Coronary artery (tissue), 2 donors: ENCODE data around the gene KNSTRN.
A peak's percentile ranks its signal among the peaks of the same experiment; 100 is the strongest.

Experiments
- DNase-seq: peaks from one replicate; pipeline ENCODE4 v3.0.0-alpha.2; 2017; ENCODE audit warnings: low spot score
- H3K27ac ChIP-seq, 2 donors: fragments of 200-600 bp; sonication (generic); one replicate each; pipeline ENCODE4 v1.5.1; 2016 to 2019
- H3K4me3 ChIP-seq: fragments of 200-600 bp; sonication (generic); 2 replicates; pipeline ENCODE4 v1.5.1; 2016; ENCODE audit warnings: mild to moderate bottlenecking, moderate library complexity
- TF ChIP-seq, protein P1 (sequence below): fragments of 200-600 bp; sonication (generic); IDR thresholded peaks from one replicate; pipeline ENCODE4 v1.5.1; 2019; ENCODE audit warnings: antibody characterized with exemption

KNSTRN gene, protein sequence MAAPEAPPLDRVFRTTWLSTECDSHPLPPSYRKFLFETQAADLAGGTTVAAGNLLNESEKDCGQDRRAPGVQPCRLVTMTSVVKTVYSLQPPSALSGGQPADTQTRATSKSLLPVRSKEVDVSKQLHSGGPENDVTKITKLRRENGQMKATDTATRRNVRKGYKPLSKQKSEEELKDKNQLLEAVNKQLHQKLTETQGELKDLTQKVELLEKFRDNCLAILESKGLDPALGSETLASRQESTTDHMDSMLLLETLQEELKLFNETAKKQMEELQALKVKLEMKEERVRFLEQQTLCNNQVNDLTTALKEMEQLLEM

DNA sequence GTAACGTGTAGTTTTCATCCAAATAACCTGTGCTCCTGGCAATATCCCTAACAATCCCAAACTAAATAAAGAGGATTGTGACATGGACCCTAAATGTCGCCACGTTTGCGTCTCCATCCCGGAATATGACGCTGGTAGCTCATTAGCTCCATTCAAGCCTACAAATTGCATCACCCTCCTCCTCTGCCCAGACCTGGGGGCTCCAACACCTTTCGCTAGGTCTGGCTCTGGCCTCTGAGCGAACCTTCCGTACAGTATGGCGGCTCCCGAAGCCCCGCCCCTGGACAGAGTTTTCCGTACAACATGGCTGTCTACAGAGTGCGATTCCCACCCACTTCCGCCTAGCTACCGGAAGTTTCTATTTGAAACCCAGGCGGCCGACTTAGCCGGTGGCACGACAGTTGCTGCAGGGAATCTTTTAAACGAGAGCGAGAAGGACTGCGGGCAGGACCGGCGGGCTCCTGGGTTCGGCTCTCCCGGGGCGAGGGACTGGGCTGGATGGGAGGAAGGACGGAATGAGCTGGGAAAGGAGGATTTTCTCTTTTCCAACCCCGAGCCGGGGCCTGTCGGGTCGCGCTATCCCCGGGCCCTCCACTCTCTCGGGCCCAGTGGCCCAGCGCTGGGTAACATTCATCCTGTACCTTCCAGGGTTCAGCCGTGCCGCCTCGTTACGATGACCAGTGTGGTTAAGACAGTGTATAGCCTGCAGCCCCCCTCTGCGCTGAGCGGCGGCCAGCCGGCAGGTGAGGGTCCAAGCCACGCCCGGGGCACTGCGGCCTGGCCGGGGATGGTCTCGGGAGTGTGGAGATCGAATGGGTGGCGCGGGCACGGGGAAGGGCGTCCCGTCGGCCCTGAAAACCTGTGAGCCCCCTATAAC is at the start of gene KNSTRN:
KNSTRN (plus strand) TSS at position 142 of the 877 bp plus-strand sequence; CDS start at position 257, 115 bp downstream.
- peak; percentile 89 for DNase-seq
- TF ChIP-seq, protein P1, sequence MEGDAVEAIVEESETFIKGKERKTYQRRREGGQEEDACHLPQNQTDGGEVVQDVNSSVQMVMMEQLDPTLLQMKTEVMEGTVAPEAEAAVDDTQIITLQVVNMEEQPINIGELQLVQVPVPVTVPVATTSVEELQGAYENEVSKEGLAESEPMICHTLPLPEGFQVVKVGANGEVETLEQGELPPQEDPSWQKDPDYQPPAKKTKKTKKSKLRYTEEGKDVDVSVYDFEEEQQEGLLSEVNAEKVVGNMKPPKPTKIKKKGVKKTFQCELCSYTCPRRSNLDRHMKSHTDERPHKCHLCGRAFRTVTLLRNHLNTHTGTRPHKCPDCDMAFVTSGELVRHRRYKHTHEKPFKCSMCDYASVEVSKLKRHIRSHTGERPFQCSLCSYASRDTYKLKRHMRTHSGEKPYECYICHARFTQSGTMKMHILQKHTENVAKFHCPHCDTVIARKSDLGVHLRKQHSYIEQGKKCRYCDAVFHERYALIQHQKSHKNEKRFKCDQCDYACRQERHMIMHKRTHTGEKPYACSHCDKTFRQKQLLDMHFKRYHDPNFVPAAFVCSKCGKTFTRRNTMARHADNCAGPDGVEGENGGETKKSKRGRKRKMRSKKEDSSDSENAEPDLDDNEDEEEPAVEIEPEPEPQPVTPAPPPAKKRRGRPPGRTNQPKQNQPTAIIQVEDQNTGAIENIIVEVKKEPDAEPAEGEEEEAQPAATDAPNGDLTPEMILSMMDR = no peak
- Histone ChIP-seq H3K27ac (peak within 1 kb of the TSS in 1 of 2 donors; percentile 29), H3K4me3 (peak within 1 kb of the TSS; percentile 84)

DNA sequence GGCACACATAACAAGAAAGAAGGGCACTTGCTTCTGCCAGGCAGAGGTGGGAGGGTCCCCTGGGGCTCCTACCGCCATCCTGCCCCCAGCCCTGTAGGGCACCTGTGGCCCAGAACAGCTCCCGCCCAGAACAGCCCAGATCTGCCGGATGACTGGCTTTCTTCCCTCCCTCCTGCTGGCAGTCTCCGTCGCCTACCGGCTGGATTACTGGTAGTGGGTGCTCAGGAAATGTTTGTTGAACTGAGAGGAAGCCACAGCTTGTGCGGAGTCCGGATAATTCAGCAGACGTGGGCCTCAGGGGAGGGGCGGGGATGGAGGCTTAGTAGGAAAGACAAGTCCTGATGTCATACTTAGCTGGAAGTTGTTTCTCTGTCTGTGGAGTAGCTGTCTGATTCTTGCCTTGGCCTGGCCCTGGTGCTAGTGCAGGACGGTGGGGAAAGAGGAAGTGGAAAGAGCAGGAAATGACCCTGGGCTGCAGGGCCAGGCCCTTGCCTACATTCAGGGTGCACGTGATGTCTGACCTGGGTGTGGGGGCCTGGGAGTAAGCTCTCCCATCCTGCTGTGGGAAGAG is 48.5 kb upstream of the KNSTRN start:
- Histone ChIP-seq H3K4me3 (peak overlapping the region; percentile 40), H3K27ac (peak overlapping the region; percentile 91 to 98)
- TF ChIP-seq, protein P1 = no peak
- DNase-seq = peak; percentile 87

DNA sequence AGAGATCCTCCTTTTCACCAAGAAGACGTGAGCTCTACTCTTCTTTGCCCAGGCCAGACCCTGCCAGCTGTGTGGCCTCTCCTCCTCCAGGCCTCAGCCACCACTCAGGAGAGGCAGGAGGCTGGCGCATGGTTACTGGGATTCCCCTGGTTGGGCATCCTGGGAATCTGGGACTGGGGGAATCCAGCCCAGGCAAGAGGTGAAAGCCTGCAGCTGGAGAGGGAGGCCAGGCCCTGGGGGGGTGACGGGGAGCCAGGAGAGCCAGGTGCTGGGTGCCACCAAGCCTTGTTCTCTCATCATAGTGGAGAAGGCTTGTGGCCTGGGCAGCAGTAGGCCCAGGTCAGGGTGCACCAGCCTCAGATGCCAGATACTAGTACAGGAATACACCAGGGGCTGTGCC is 48.0 kb upstream of the KNSTRN start:
- no peak for DNase-seq
- TF ChIP-seq, protein P1 = no peak
- H3K4me3 ChIP-seq = no peak overlapping the region
- H3K27ac ChIP-seq = peak overlapping the region; percentile 91 to 98

DNA sequence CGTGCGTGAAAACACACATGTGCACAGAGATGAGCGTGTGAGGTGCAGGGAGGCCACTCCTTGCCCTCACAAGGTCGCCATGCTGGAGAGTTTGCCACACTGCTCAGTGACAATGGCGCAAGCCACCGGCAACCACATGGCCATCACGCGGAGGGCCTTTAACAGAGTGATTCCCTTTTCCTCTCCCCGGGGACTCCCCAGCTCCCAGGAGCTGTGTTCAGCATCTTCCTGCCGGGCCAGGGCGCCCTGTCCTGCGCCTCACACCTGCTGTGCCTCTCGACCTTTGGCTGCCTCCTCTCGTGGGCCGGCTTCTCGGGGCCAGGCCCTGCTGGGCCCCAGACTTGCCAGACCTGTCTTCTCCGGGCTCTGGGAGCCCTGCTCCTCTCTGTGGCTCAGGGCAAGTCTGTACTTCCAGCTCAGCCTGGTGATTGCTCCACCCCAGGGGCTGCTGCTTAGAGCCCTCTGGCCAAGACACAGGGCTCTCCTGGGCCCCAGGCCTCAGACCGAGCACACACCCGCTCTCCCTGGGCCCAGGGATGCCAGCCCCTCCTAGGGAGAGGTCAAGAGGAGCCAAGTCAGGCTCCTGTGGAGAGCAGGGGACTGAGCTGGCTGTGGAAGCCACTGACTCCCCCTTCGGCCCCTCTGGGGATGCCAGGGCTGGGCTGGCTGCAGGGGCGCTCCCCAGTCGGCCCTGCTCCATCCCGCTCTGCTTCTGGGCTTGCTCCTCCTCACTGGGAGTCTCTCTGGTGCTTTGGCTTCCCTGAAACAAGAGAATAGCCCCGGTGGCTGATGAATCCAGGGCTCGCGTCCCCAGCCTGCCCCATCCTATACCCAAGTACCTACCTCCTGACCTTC is 47.4 kb upstream of the KNSTRN start:
- Histone ChIP-seq H3K27ac (peak overlapping the region; percentile 91 to 98), H3K4me3 (no peak overlapping the region)
- TF ChIP-seq, protein P1 = no peak
- no peak for DNase-seq

DNA sequence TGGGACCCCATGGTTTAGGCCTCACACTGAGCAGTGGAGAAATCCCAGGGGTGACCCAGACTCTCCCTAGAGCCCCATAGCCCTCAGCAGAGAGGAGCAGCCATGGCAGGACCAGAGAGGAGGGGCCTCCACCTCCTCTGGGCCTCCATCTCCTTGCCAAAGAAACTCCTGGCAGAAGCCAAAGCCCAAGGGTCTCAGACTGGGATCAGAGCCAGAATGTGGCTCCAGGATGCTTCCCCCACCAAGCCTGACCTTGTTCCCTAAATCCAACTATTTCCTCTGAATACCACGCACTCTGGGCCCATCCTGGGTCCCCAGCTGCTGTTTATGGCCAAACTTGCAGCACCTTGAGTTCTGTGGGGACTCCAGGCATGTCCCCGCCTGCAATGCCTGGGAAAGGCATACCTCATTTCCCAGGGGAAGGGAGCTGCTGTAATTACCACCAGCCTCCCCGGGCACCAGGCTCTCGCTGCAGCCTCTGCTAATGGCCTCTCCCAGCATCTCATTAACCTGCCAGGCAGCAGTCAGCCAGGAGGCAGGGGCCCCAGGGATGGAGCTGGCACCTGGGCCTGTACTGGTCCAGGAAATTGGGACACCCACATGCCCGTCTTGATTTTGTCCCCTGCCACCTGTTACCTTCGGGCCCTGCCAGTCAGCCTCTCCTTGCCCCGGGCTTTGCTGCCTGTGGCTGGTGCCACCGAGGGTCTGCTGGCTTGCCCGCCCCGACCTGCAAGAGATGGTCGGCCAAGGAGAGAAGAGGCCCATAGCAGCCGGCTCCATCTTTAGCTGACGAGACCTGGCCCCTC is 46.4 kb upstream of the KNSTRN start:
- Histone ChIP-seq H3K4me3 (peak overlapping the region; percentile 5), H3K27ac (peak overlapping the region; percentile 91 to 98)
- TF ChIP-seq, protein P1 = no peak
- DNase-seq = no peak

DNA sequence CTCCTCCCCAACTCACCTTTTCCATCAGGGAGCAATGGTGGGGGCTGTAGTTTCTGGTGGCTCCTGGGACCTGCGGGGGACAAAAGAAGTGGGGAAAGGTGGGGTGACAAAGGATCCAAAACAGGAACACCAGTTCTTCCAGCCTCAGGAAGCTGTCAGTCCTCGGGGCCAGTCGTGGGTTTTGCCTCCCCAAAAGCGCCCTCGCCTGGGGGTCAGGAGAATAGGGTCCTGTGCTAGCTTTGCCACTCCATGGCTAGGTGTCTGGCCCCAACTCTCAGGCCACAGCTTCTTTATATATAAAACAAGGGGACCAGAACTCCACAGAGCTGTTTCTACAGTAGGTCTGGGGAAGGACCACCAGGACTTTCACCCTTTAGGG is 45.8 kb upstream of the KNSTRN start:
- no peak for DNase-seq
- TF ChIP-seq, protein P1 = no peak
- H3K4me3 ChIP-seq = no peak overlapping the region
- H3K27ac ChIP-seq = peak overlapping the region; percentile 91 to 98
